Tibial nerve (tissue), 4 donors: ENCODE data around the gene KCNJ1. TPM values are rescaled to one million over a fixed set of nuclear protein-coding genes. Genes with fewer than 3 reads are reported as not detected.

Source experiments
- DNase-seq, 2 donors: peaks; one replicate each; pipeline ENCODE4 v3.0.0-alpha.2; 2019; ENCODE audit warnings: low spot score in 2 of 2
- H3K27ac ChIP-seq, 4 donors: fragments of 200-600 bp; sonication (generic) in 3 of 4; one replicate each; pipeline ENCODE4 v1.5.1; 2017 to 2019; ENCODE audit warnings: mild to moderate bottlenecking in 1 of 4
- H3K27me3 ChIP-seq, 2 donors: fragments of 200-600 bp; sonication (generic) in 1 of 2; one replicate each; pipeline versions ENCODE4 v1.5.1 to v1.6.0; 2017 to 2019
- H3K36me3 ChIP-seq, 3 donors: fragments of 200-600 bp; sonication (generic); one replicate each; pipeline ENCODE4 v1.5.1; 2018 to 2019
- H3K4me1 ChIP-seq, 4 donors: fragments of 200-600 bp; sonication (generic) in 3 of 4; one replicate each; pipeline ENCODE4 v1.5.1; 2017 to 2019
- H3K4me3 ChIP-seq, 4 donors: fragments of 200-600 bp; sonication (generic) in 3 of 4; one replicate each; pipeline ENCODE4 v1.5.1; 2017 to 2019; ENCODE audit warnings: mild to moderate bottlenecking in 1 of 4, moderate library complexity in 1 of 4
- H3K9me3 ChIP-seq, 4 donors: fragments of 200-600 bp; sonication (generic) in 3 of 4; one replicate each; pipeline ENCODE4 v1.5.1; 2017 to 2019
- CTCF ChIP-seq, 5 experiments: fragments of 200-600 bp in 3 of 5; fragments of 450-650 bp in 2 of 5; sonication (generic) in 3 of 5; IDR thresholded peaks; one replicate each; pipeline ENCODE4 v1.5.1; 2016 to 2019; ENCODE audit warnings: antibody characterized with exemption in 5 of 5, mild to moderate bottlenecking in 3 of 5, moderate library complexity in 2 of 5
- EP300 ChIP-seq, 2 donors: sonication (generic); formaldehyde crosslinking; IDR thresholded peaks; one replicate each; pipeline ENCODE4 v1.6.1; 2017; ENCODE audit warnings: antibody characterized with exemption in 2 of 2, mild to moderate bottlenecking in 1 of 2
- POLR2A ChIP-seq, 2 donors: fragments of 450-650 bp; IDR thresholded peaks; one replicate each; pipeline ENCODE4 v1.6.1; 2017; ENCODE audit warnings: antibody characterized with exemption in 2 of 2, mild to moderate bottlenecking in 2 of 2, moderate library complexity in 2 of 2
- WGBS, 2 donors: methylation state at CpG; one replicate each; pipeline ENCODE4 v1.1.5; 2018; 5-methylcytosine and 5-hydroxymethylcytosine counted together
- total RNA-seq, 4 donors: library from RNA; depleted of rRNA; stranded (reverse); fragments of >200 nt; gene quantifications; one replicate each; pipeline ENCODE4 v1.1.0, GENCODE V29; 2016

KCNJ1 gene
- total RNA-seq, 4 donors from 2014 or later = not detected

GRCh38 chr11:128810784-128811514 lies 56.1 kb downstream of the KCNJ1 start:
- DNase-seq = no peak
- Histone ChIP-seq H3K4me3 (no peak overlapping the region), H3K27me3 (no peaks in the 10 kb centered on the region), H3K27ac (no peak overlapping the region), H3K9me3 (no peaks in the 10 kb centered on the region), H3K36me3 (peaks cover 0 to 13% (median 0%) of the 10 kb centered on the region in 3 donors), H3K4me1 (peaks cover 0 to 6% (median 0%) of the 10 kb centered on the region in 4 donors)
- TF ChIP-seq POLR2A (IDR thresholded peaks at IDR 0.05) (no peak), CTCF (IDR thresholded peaks at IDR 0.05) (no peak), EP300 (IDR thresholded peaks at IDR 0.05) (no peak)
- 69 to 76% methylated on average over 8 of the region's 8 CpGs for WGBS, 2 donors

GRCh38 chr11:128809128-128809527 lies 58.0 kb downstream of the KCNJ1 start:
- DNase-seq = no peak
- TF ChIP-seq CTCF (IDR thresholded peaks at IDR 0.05) = no peak
- no peak for TF ChIP-seq EP300 (IDR thresholded peaks at IDR 0.05)
- no peak for TF ChIP-seq POLR2A (IDR thresholded peaks at IDR 0.05)

GRCh38 chr11:128807909-128808308 lies 59.2 kb downstream of the KCNJ1 start:
- Histone ChIP-seq H3K36me3 (peaks cover 0 to 13% (median 0%) of the 10 kb centered on the region in 3 donors), H3K27ac (no peak overlapping the region), H3K4me3 (no peak overlapping the region), H3K27me3 (no peaks in the 10 kb centered on the region), H3K4me1 (no peaks in the 10 kb centered on the region), H3K9me3 (no peaks in the 10 kb centered on the region)
- DNase-seq = no peak
- TF ChIP-seq POLR2A (IDR thresholded peaks at IDR 0.05) = no peak
- TF ChIP-seq EP300 (IDR thresholded peaks at IDR 0.05) = no peak
- no peak for TF ChIP-seq CTCF (IDR thresholded peaks at IDR 0.05)

More at GRCh38 chr11:128809128-128809527, 58.0 kb downstream of the KCNJ1 start:
- no peaks in the 10 kb centered on the region for H3K27me3 ChIP-seq
- H3K9me3 ChIP-seq = no peaks in the 10 kb centered on the region
- 74 to 76% methylated on average over 6 of the region's 6 CpGs for WGBS, 2 donors
- H3K27ac ChIP-seq = no peak overlapping the region
- no peaks in the 10 kb centered on the region for H3K4me1 ChIP-seq
- H3K4me3 ChIP-seq = no peak overlapping the region
- H3K36me3 ChIP-seq = peaks cover 0 to 13% (median 0%) of the 10 kb centered on the region in 3 donors

GRCh38 chr11:128806506-128807261 lies 60.4 kb downstream of the KCNJ1 start:
- WGBS, 2 donors = 88 to 91% methylated on average over 8 of the region's 8 CpGs
- H3K9me3 ChIP-seq = no peaks in the 10 kb centered on the region

More at GRCh38 chr11:128806506-128807261, 60.4 kb downstream of the KCNJ1 start:
- no peak for DNase-seq
- Histone ChIP-seq H3K27ac (no peak overlapping the region), H3K36me3 (peaks cover 0 to 13% (median 0%) of the 10 kb centered on the region in 3 donors), H3K27me3 (no peaks in the 10 kb centered on the region), H3K4me1 (no peaks in the 10 kb centered on the region), H3K4me3 (no peak overlapping the region)
- TF ChIP-seq EP300 (IDR thresholded peaks at IDR 0.05) (no peak), CTCF (IDR thresholded peaks at IDR 0.05) (no peak), POLR2A (IDR thresholded peaks at IDR 0.05) (no peak)
